ENCODE data around the gene RXRA. TPM values are rescaled to one million over a fixed set of nuclear protein-coding genes. Genes with fewer than 3 reads are reported as not detected.

The RXRA gene
- total and polyA plus RNA-seq, 12 donors, result 5.5 to 114 (median 71.3) TPM

- no peaks in the 10 kb centered on the region for H3K9me3 ChIP-seq (replicated peaks in 1 of 3)
- DNase-seq, result peak; percentile 87 to 96 (median 94)
- H3K27me3 ChIP-seq, result no peaks in the 10 kb centered on the region
- H3K4me1 ChIP-seq (replicated peaks in 1 of 2), result peaks cover 70 to 77% of the 10 kb centered on the region in 2 donors
- peak overlapping the region in 4 of 5 donors; percentile 81 to 95 (median 92) for H3K27ac ChIP-seq
- TF ChIP-seq CTCF (IDR thresholded peaks at IDR 0.05) (no peak), POLR2A (IDR thresholded peaks at IDR 0.05) (peak in 1 of 2 donors; percentile 69)
- WGBS, 4 donors, result 20 to 50% (median 26%) methylated on average over 2 to 5 of the region's 5 CpGs
- no peaks in the 10 kb centered on the region for H3K36me3 ChIP-seq (replicated peaks in 1 of 2)
- intact Hi-C loops (cut with DNase I), result loop anchor here (5.0 kb wide), 4 partner anchors 42 to 158 kb away; no protein-coding TSS in a partner anchor
- peak overlapping the region in 1 of 4 donors; percentile 85 for H3K4me3 ChIP-seq
Measured at GRCh38 chr9:134329886-134330285, 3.6 kb downstream of the RXRA start.

GRCh38 chr9:134330590-134330989 is 4.3 kb downstream of the RXRA start:
- no peaks in the 10 kb centered on the region for H3K9me3 ChIP-seq (replicated peaks in 1 of 3)
- no peaks in the 10 kb centered on the region for H3K27me3 ChIP-seq
- peak overlapping the region in 4 of 5 donors; percentile 81 to 95 (median 92) for H3K27ac ChIP-seq
- intact Hi-C loops (cut with DNase I), result loop anchor here in 1 of 2 donors (5.0 kb wide), 2 partner anchors 42 to 102 kb away; no protein-coding TSS in a partner anchor
- TF ChIP-seq CTCF (IDR thresholded peaks at IDR 0.05), result no peak
- no peak for TF ChIP-seq POLR2A (IDR thresholded peaks at IDR 0.05)
- H3K4me3 ChIP-seq, result no peak overlapping the region
- peak in 2 of 7 donors; percentile 6 to 17 for DNase-seq
- WGBS, 4 donors, result 51 to 82% (median 71%) methylated on average over 2 to 3 of the region's 3 CpGs
- H3K36me3 ChIP-seq (replicated peaks in 1 of 2), result no peaks in the 10 kb centered on the region
- H3K4me1 ChIP-seq (replicated peaks in 1 of 2), result peaks cover 74 to 84% of the 10 kb centered on the region in 2 donors

- 86 to 93% (median 87%) methylated on average over 13 to 30 of the region's 30 CpGs for WGBS, 4 donors
- Histone ChIP-seq H3K27ac (peak overlapping the region in 3 of 5 donors; percentile 92 to 95 (median 93)), H3K4me3 (no peak overlapping the region), H3K36me3 (replicated peaks in 1 of 2) (no peaks in the 10 kb centered on the region), H3K4me1 (replicated peaks in 1 of 2) (peaks cover 82 to 92% of the 10 kb centered on the region in 2 donors), H3K9me3 (replicated peaks in 1 of 3) (no peaks in the 10 kb centered on the region), H3K27me3 (no peaks in the 10 kb centered on the region)
- intact Hi-C loops (cut with DNase I), result loop anchor here in 1 of 2 donors (5.0 kb wide), 2 partner anchors 41 to 101 kb away; no protein-coding TSS in a partner anchor
- DNase-seq, result no peak
- TF ChIP-seq POLR2A (IDR thresholded peaks at IDR 0.05) (no peak), CTCF (IDR thresholded peaks at IDR 0.05) (no peak)
Measured at GRCh38 chr9:134331186-134332025, 5.2 kb downstream of the RXRA start.

GRCh38 chr9:134332266-134332665 is 6.0 kb downstream of the RXRA start:
- intact Hi-C loops (cut with DNase I), result loop anchor here in 1 of 2 donors (5.0 kb wide), 2 partner anchors 40 to 100 kb away; no protein-coding TSS in a partner anchor
- TF ChIP-seq CTCF (IDR thresholded peaks at IDR 0.05) (no peak), POLR2A (IDR thresholded peaks at IDR 0.05) (no peak)
- DNase-seq, result no peak
- 59 to 77% (median 76%) methylated on average over 5 to 13 of the region's 13 CpGs; no CpG with 5 or more reads in 1 of the 4 donors for WGBS, 4 donors
- Histone ChIP-seq H3K27ac (peak overlapping the region in 3 of 5 donors; percentile 18 to 83 (median 71)), H3K27me3 (no peaks in the 10 kb centered on the region), H3K4me1 (replicated peaks in 1 of 2) (peaks cover 90 to 100% of the 10 kb centered on the region in 2 donors), H3K36me3 (replicated peaks in 1 of 2) (no peaks in the 10 kb centered on the region), H3K4me3 (no peak overlapping the region), H3K9me3 (replicated peaks in 1 of 3) (no peaks in the 10 kb centered on the region)

All from adrenal gland (tissue), 12 donors.